Stimulated activated memory B cell treated with anti-CD40 and anti-IgM and Interleukin-4, amounts not matched to agents 10 μg/mL and 1 μg/mL and 100 μg/mL, for 72 hours (primary cell): ENCODE results near the gene PHACTR1.

Source experiments
- ATAC-seq: fragments of 150-1000 bp; cut with Tn5 transposase; 2 replicates; pipeline ENCODE4 v1.10.0; 2021
- H3K27ac Mint-ChIP-seq: one replicate; pipeline ENCODE4 v1.8.0; 2022; ENCODE audit warnings: mild to moderate bottlenecking, mixed read lengths
- H3K27me3 Mint-ChIP-seq: one replicate; pipeline ENCODE4 v1.8.0; 2022; ENCODE audit warnings: mixed read lengths
- H3K36me3 Mint-ChIP-seq: one replicate; pipeline ENCODE4 v1.8.0; 2022; ENCODE audit warnings: mixed read lengths
- H3K4me1 Mint-ChIP-seq: one replicate; pipeline ENCODE4 v1.8.0; 2022; ENCODE audit warnings: mixed read lengths
- H3K4me3 Mint-ChIP-seq: one replicate; pipeline ENCODE4 v1.8.0; 2022; ENCODE audit warnings: mild to moderate bottlenecking, moderate library complexity, mixed read lengths
- H3K9me3 Mint-ChIP-seq: one replicate; pipeline ENCODE4 v1.8.0; 2022; ENCODE audit warnings: mixed read lengths

The PHACTR1 gene

DNA sequence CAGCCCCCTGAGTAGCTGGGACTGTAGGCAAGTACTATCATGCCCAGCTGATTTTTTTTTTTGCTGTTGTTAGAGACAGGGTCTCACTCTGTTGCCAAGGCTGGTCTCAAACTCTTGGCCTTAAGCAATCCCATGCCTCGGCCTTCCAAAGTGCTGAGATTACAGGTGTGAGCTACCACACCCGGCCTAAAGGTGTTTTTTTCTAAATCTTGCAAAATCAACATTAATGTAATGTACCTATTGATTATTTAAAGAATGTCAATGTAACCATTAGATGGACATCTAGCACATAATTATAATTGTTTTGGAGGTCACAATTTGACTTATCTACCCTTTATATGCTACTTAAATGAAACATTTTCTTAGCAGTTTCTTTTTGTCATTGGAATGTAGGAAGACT lies 126.1 kb downstream of the PHACTR1 start:
- H3K4me1 Mint-ChIP-seq, result peaks cover 6% of the 10 kb centered on the region
- ATAC-seq, result no peak
- H3K4me3 Mint-ChIP-seq, result no peak overlapping the region
- H3K36me3 Mint-ChIP-seq, result no peaks in the 10 kb centered on the region
- peaks cover 6% of the 10 kb centered on the region for H3K9me3 Mint-ChIP-seq
- no peak overlapping the region for H3K27ac Mint-ChIP-seq
- peaks cover 8% of the 10 kb centered on the region for H3K27me3 Mint-ChIP-seq

GRCh38 chr6:12844284-12845223 lies 128.0 kb downstream of the PHACTR1 start:
- no peaks in the 10 kb centered on the region for H3K36me3 Mint-ChIP-seq
- H3K4me1 Mint-ChIP-seq, result peaks cover under 1% of the 10 kb centered on the region
- no peak overlapping the region for H3K27ac Mint-ChIP-seq
- H3K4me3 Mint-ChIP-seq, result no peak overlapping the region
- ATAC-seq, result no peak
- peaks cover 8% of the 10 kb centered on the region for H3K27me3 Mint-ChIP-seq
- H3K9me3 Mint-ChIP-seq, result no peaks in the 10 kb centered on the region

DNA sequence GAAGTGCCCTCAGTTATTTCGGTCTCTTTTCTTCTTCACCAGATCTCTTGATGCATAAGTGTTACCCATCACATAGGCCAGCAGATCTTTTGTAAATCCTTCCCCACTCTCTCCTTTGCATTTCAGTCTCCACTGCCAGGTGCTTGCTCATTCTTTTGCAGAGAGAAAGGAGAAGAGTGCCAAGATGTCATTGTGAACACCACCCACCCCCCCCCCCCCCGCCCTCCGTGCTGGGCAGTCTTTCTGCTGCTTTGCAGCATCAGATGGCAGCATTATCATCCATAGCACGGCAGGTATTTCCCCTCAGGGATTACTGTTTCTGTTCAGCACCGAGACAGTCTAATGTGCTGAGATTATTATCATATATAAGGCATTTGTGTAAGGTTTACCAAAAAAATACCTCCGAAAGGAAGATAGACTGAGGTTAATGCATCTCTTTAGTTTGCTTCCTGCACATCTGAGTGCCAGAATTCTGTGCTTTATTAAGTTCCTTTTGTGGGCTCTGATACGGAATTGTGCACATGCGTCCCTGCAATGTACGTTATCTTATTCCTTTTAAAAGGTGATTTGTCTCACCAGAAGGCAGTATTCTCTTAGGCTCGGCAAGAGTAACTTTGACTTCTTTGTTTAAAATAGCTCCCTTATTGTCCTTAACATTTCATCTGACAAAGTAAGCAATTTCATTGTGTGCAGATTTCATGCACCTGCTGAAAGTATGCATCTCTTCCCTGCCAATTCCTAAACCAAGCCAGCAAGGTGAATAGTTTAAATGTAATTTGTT lies 128.8 kb downstream of the PHACTR1 start:
- Mint-ChIP-seq H3K27me3 (peaks cover 15% of the 10 kb centered on the region), H3K27ac (no peak overlapping the region)

GRCh38 chr6:12848964-12849808 lies 132.6 kb downstream of the PHACTR1 start:
- Mint-ChIP-seq H3K36me3 (no peaks in the 10 kb centered on the region), H3K4me3 (no peak overlapping the region), H3K27me3 (peaks cover 39% of the 10 kb centered on the region), H3K4me1 (no peaks in the 10 kb centered on the region), H3K27ac (no peak overlapping the region), H3K9me3 (no peaks in the 10 kb centered on the region)
- no peak for ATAC-seq

More for the DNA sequence above, 128.8 kb downstream of the PHACTR1 start:
- Mint-ChIP-seq H3K9me3 (no peaks in the 10 kb centered on the region), H3K4me3 (no peak overlapping the region), H3K36me3 (no peaks in the 10 kb centered on the region), H3K4me1 (no peaks in the 10 kb centered on the region)
- ATAC-seq, result no peak

DNA sequence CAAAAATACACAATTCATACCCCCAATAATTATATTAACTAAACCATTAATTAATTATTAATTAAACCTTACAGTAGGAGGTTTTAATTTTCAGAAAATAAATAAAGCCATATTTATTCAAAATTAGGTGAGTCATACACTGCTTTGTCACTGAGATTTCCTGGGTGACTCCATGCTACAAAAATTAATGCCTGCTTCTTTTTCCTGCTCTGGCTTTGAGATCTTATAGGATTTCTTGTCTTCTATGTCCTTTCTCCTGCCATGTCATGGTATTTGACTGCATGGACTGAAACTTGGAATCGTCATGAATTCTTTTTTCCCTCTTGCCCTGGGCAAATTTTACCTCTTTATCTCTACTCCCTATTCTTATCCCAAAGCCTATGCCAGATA lies 133.2 kb downstream of the PHACTR1 start:
- H3K36me3 Mint-ChIP-seq, result no peaks in the 10 kb centered on the region
- no peaks in the 10 kb centered on the region for H3K9me3 Mint-ChIP-seq
- no peaks in the 10 kb centered on the region for H3K4me1 Mint-ChIP-seq
- H3K4me3 Mint-ChIP-seq, result no peak overlapping the region
- ATAC-seq, result no peak
- no peak overlapping the region for H3K27ac Mint-ChIP-seq
- H3K27me3 Mint-ChIP-seq, result peaks cover 43% of the 10 kb centered on the region

DNA sequence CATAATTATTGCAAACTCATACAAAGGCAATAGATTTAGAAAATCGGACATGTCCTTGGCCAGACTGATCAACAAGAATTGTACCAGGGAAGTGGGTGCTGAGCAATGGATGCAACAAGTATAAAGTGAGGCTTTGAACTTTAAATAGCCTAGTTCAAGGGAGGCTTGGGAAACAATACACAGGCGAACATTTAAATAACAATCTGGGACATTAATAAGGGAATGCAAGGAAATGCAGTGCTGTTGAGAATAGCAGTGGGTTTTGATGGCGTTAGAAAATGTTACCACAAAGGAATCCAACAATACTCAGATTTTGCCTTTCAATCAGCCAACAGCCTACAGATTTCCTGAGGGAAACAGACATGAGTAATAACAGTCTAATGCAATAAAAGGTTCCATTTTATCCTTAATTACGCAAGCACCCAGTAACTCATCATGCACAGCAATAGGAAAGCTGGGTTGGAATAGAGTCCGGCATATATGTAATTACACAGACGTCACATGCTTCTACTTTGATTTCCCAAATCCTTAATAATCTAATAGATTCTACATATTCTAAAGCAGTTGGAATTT lies 134.6 kb downstream of the PHACTR1 start:
- Mint-ChIP-seq H3K27me3 (peaks cover 43% of the 10 kb centered on the region), H3K36me3 (no peaks in the 10 kb centered on the region), H3K4me3 (no peak overlapping the region), H3K9me3 (no peaks in the 10 kb centered on the region), H3K27ac (no peak overlapping the region), H3K4me1 (no peaks in the 10 kb centered on the region)
- ATAC-seq, result no peak

- no peaks in the 10 kb centered on the region for H3K9me3 Mint-ChIP-seq
- no peak for ATAC-seq
- no peaks in the 10 kb centered on the region for H3K36me3 Mint-ChIP-seq
- no peaks in the 10 kb centered on the region for H3K4me1 Mint-ChIP-seq
- H3K27me3 Mint-ChIP-seq, result peaks cover 29% of the 10 kb centered on the region
- no peak overlapping the region for H3K4me3 Mint-ChIP-seq
- H3K27ac Mint-ChIP-seq, result no peak overlapping the region
Measured at GRCh38 chr6:12861603-12862002, 145.0 kb downstream of the PHACTR1 start.

- Mint-ChIP-seq H3K27me3 (peaks cover 29% of the 10 kb centered on the region), H3K9me3 (no peaks in the 10 kb centered on the region)
Measured at GRCh38 chr6:12865117-12865516, 148.6 kb downstream of the PHACTR1 start.

DNA sequence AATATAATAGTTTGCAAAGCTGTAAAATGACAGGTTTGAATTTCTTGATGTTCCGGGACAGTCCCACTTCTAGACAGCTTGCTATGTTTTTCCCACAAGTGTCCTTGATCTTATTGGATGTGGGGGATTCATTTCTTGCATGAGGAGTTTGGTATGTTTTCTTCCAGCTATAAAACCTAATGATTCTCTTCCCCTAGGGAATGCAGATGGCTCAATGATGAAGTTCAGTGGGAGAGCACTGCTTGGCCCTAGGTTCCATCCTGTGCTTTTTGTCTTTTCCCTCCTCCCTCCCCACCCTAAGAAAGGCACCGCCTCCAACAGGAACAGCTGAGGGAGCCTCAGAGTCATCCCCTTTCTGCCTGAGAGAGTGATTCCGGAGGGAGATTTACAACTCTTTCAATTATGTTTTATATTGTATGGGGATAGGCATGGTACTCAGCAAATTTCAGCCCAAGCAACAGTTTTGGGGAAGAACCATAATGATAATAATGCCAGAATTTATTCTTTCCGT lies 149.2 kb downstream of the PHACTR1 start:
- Mint-ChIP-seq H3K4me3 (no peak overlapping the region), H3K27me3 (peaks cover 29% of the 10 kb centered on the region), H3K27ac (no peak overlapping the region), H3K9me3 (no peaks in the 10 kb centered on the region), H3K36me3 (no peaks in the 10 kb centered on the region), H3K4me1 (no peaks in the 10 kb centered on the region)
- ATAC-seq, result no peak

More at GRCh38 chr6:12865117-12865516, 148.6 kb downstream of the PHACTR1 start:
- H3K4me1 Mint-ChIP-seq, result no peaks in the 10 kb centered on the region
- H3K36me3 Mint-ChIP-seq, result no peaks in the 10 kb centered on the region
- H3K27ac Mint-ChIP-seq, result no peak overlapping the region
- no peak overlapping the region for H3K4me3 Mint-ChIP-seq
- no peak for ATAC-seq

GRCh38 chr6:12866422-12867029 lies 150.0 kb downstream of the PHACTR1 start:
- no peak overlapping the region for H3K4me3 Mint-ChIP-seq
- peaks cover 28% of the 10 kb centered on the region for H3K27me3 Mint-ChIP-seq
- H3K36me3 Mint-ChIP-seq, result no peaks in the 10 kb centered on the region
- ATAC-seq, result no peak
- H3K4me1 Mint-ChIP-seq, result no peaks in the 10 kb centered on the region
- no peaks in the 10 kb centered on the region for H3K9me3 Mint-ChIP-seq
- no peak overlapping the region for H3K27ac Mint-ChIP-seq

DNA sequence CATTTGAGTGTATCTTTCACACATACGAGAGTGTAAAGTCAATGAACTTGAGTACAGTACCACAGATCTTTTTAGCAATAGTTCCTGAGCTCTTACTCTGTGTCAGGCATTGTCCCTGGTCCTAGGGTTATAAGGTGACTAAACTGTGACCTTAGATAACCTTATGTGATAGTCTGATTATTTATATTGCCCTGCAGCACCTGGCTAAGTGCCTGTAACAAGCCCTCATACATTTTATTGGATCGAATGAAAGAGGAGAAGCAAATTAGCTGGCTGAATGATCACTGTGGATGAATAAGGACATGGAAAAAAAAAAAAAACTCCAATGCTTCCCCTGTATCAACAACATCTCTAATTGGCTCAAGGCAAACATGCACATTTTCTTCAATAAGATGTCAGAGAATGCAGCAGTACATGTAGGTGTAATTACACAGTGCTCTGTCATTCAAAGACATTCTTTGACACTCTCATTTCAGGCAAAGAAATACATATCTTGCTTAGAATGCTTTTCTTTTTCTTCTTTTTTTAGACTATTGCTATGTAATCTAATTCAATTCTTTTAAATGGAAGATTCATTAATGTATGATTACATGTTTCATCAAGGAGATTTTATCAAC lies 153.4 kb downstream of the PHACTR1 start:
- Mint-ChIP-seq H3K36me3 (no peaks in the 10 kb centered on the region), H3K9me3 (no peaks in the 10 kb centered on the region), H3K4me1 (no peaks in the 10 kb centered on the region), H3K27ac (no peak overlapping the region), H3K4me3 (no peak overlapping the region), H3K27me3 (peaks cover 19% of the 10 kb centered on the region)
- no peak for ATAC-seq

GRCh38 chr6:12873691-12874090 lies 157.1 kb downstream of the PHACTR1 start:
- Mint-ChIP-seq H3K4me3 (no peak overlapping the region), H3K36me3 (no peaks in the 10 kb centered on the region), H3K4me1 (no peaks in the 10 kb centered on the region), H3K9me3 (no peaks in the 10 kb centered on the region), H3K27me3 (peaks cover 13% of the 10 kb centered on the region), H3K27ac (no peak overlapping the region)
- no peak for ATAC-seq

DNA sequence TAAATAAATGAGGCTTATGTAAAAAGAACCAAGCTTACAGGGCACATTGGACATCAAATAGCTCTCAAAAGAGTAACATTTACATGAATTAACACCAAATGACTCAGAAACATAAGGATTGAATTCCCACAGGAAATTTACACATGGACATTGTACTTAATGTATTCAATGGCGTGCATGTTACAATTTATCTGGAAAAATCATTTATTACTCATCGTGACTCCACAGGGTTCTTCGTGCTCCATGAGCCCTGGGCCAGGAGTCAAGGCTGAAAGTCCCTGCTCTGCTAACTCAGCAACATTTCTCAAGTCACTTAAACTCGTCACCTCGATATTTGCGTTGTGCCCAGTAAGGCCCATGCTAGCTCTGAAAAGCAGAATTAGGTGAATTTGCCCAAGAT lies 158.5 kb downstream of the PHACTR1 start:
- Mint-ChIP-seq H3K27ac (no peak overlapping the region), H3K4me3 (no peak overlapping the region), H3K9me3 (no peaks in the 10 kb centered on the region), H3K27me3 (peaks cover 13% of the 10 kb centered on the region), H3K36me3 (no peaks in the 10 kb centered on the region), H3K4me1 (no peaks in the 10 kb centered on the region)
- ATAC-seq, result no peak

DNA sequence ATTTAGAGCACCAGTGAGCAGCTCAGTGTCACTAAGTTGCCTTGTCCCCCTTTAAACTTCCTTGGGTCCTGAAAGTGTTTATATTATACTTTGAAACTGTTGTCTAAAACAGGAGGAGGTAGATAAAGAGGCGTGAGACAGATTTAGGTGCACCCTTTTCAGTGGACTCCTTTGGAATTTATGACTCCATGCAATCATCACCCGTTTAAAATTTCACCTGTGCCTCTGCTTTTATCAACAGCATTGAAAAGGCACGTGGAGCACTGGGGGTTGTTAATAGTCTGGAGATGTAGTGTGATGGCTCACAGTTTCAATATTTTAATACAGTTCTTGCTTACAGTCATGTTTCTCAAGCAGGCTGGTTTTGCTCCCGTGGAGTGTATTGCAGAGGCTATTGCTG lies 162.2 kb downstream of the PHACTR1 start:
- Mint-ChIP-seq H3K36me3 (no peaks in the 10 kb centered on the region), H3K4me1 (no peaks in the 10 kb centered on the region), H3K27ac (no peak overlapping the region), H3K9me3 (no peaks in the 10 kb centered on the region), H3K27me3 (peaks cover 5% of the 10 kb centered on the region), H3K4me3 (no peak overlapping the region)
- no peak for ATAC-seq
